IPS-20b (cell line): ENCODE measurements around the gene MYO1G.
A peak's percentile ranks its signal among the peaks of the same experiment; 100 is the strongest.

ENCODE experiments used
- H3K27ac ChIP-seq: one replicate; pipeline ENCODE4 v1.5.1; 2013; ENCODE audit warnings: low read length
- H3K27me3 ChIP-seq: 2 replicates; pipeline ENCODE4 v1.6.1; 2013; ENCODE audit warnings: mild to moderate bottlenecking, low read length, inconsistent platforms; ENCODE audit not compliant: insufficient read depth
- H3K36me3 ChIP-seq: 2 replicates; pipeline ENCODE4 v1.6.1; 2013; ENCODE audit warnings: low read depth, mild to moderate bottlenecking, inconsistent platforms, low read length, moderate library complexity; ENCODE audit not compliant: insufficient read depth
- H3K4me1 ChIP-seq: 2 replicates; pipeline ENCODE4 v1.6.1; 2013; ENCODE audit warnings: mild to moderate bottlenecking, control low read depth, inconsistent platforms, low read length, moderate library complexity; ENCODE audit not compliant: insufficient read depth
- H3K4me3 ChIP-seq: 2 replicates; pipeline ENCODE4 v1.5.1; 2013; ENCODE audit warnings: mild to moderate bottlenecking, low read length, inconsistent platforms
- H3K9ac ChIP-seq: 2 replicates; pipeline ENCODE4 v1.6.1; 2013; ENCODE audit warnings: low read depth, mild to moderate bottlenecking, inconsistent platforms, low read length, moderate library complexity
- H3K9me3 ChIP-seq: 2 replicates; pipeline ENCODE4 v1.6.1; 2013; ENCODE audit warnings: mild to moderate bottlenecking, low read depth, low read length, inconsistent platforms; ENCODE audit not compliant: insufficient read depth

The MYO1G gene

GRCh38 chr7:44969049-44969700 lies 9.6 kb downstream of the MYO1G start:
- H3K4me3 ChIP-seq = no peak overlapping the region
- H3K9me3 ChIP-seq = no peaks in the 10 kb centered on the region
- H3K36me3 ChIP-seq = no peaks in the 10 kb centered on the region
- 0 out of 2 replicates have a peak, but pooled peaks cover 1% of the 10 kb centered on the region for H3K27me3 ChIP-seq
- H3K4me1 ChIP-seq = no peaks in the 10 kb centered on the region
- H3K27ac ChIP-seq = no peak overlapping the region
- no peak overlapping the region for H3K9ac ChIP-seq

GRCh38 chr7:44967571-44968446 lies 11.0 kb downstream of the MYO1G start:
- H3K27me3 ChIP-seq = peaks cover 15% of the 10 kb centered on the region
- no peaks in the 10 kb centered on the region for H3K36me3 ChIP-seq
- no peak overlapping the region for H3K4me3 ChIP-seq
- no peak overlapping the region for H3K27ac ChIP-seq
- H3K9ac ChIP-seq = no peak overlapping the region
- H3K4me1 ChIP-seq = no peaks in the 10 kb centered on the region
- no peaks in the 10 kb centered on the region for H3K9me3 ChIP-seq

GRCh38 chr7:44966731-44967538 lies 11.9 kb downstream of the MYO1G start:
- no peaks in the 10 kb centered on the region for H3K4me1 ChIP-seq
- H3K9ac ChIP-seq = no peak overlapping the region
- no peaks in the 10 kb centered on the region for H3K36me3 ChIP-seq
- H3K27me3 ChIP-seq = peaks cover 24% of the 10 kb centered on the region
- no peak overlapping the region for H3K27ac ChIP-seq
- no peaks in the 10 kb centered on the region for H3K9me3 ChIP-seq
- H3K4me3 ChIP-seq = no peak overlapping the region

GRCh38 chr7:44965937-44966730 lies 12.7 kb downstream of the MYO1G start:
- H3K9me3 ChIP-seq = no peaks in the 10 kb centered on the region
- no peaks in the 10 kb centered on the region for H3K36me3 ChIP-seq
- no peak overlapping the region for H3K4me3 ChIP-seq
- H3K9ac ChIP-seq = no peak overlapping the region
- no peak overlapping the region for H3K27ac ChIP-seq
- H3K27me3 ChIP-seq = peaks cover 29% of the 10 kb centered on the region
- no peaks in the 10 kb centered on the region for H3K4me1 ChIP-seq

- Histone ChIP-seq H3K9ac (no peak overlapping the region), H3K9me3 (no peaks in the 10 kb centered on the region), H3K4me1 (no peaks in the 10 kb centered on the region), H3K4me3 (no peak overlapping the region), H3K36me3 (no peaks in the 10 kb centered on the region), H3K27me3 (peaks cover 30% of the 10 kb centered on the region), H3K27ac (no peak overlapping the region)
These were observed 13.3 kb downstream of the MYO1G start for GRCh38 chr7:44965441-44965903.

GRCh38 chr7:44964831-44965440 lies 13.9 kb downstream of the MYO1G start:
- no peak overlapping the region for H3K27ac ChIP-seq
- peaks cover 35% of the 10 kb centered on the region for H3K27me3 ChIP-seq
- no peaks in the 10 kb centered on the region for H3K4me1 ChIP-seq
- no peaks in the 10 kb centered on the region for H3K9me3 ChIP-seq
- H3K4me3 ChIP-seq = no peak overlapping the region
- H3K36me3 ChIP-seq = no peaks in the 10 kb centered on the region
- H3K9ac ChIP-seq = no peak overlapping the region

- Histone ChIP-seq H3K36me3 (no peaks in the 10 kb centered on the region), H3K4me3 (no peak overlapping the region), H3K9ac (no peak overlapping the region), H3K9me3 (no peaks in the 10 kb centered on the region), H3K27ac (no peak overlapping the region), H3K4me1 (no peaks in the 10 kb centered on the region), H3K27me3 (peaks cover 40% of the 10 kb centered on the region)
These were observed 14.4 kb downstream of the MYO1G start for GRCh38 chr7:44964384-44964830.

GRCh38 chr7:44963364-44964290 lies 15.2 kb downstream of the MYO1G start:
- Histone ChIP-seq H3K9me3 (no peaks in the 10 kb centered on the region), H3K36me3 (no peaks in the 10 kb centered on the region), H3K4me3 (no peak overlapping the region; the same call in 1 of the 2 replicates), H3K27ac (no peak overlapping the region), H3K9ac (peak overlapping the region; percentile 11; the same call in 1 of the 2 replicates), H3K27me3 (peaks cover 48% of the 10 kb centered on the region), H3K4me1 (no peaks in the 10 kb centered on the region)

- Histone ChIP-seq H3K9ac (peak overlapping the region; percentile 41; the same call in 1 of the 2 replicates), H3K4me1 (no peaks in the 10 kb centered on the region), H3K4me3 (peak overlapping the region; percentile 50; the same call in 1 of the 2 replicates), H3K27me3 (peaks cover 48% of the 10 kb centered on the region), H3K27ac (no peak overlapping the region), H3K36me3 (no peaks in the 10 kb centered on the region), H3K9me3 (no peaks in the 10 kb centered on the region)
These were observed 16.1 kb downstream of the MYO1G start for GRCh38 chr7:44962483-44963251.
